Measurements from ENCODE around the gene TTC23L. TPM values are rescaled to one million over a fixed set of nuclear protein-coding genes. Genes with fewer than 3 reads are reported as not detected.

Gene TTC23L
- total RNA-seq, 1 experiment from 2014 or later = 0.09 TPM

DNA sequence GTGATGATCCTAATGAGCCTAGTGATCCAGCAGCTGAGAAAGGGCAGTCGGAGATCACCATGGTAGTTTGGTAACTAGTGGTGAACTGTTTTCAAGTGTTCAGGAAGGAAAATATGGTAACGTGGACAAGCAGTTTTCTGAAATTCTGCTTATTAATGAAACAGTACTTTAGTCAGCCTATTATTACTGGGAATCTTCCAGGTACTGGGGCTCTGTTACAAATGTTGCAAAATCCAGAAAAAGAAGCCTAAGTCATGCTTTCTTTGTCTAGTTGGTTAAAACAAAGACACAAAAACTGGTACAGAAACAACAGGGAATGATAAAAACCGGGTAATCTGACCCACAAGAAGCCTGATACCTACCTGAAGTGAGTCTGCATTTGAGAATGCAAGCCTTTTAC is 18.2 kb downstream of the TTC23L start:
- ChIA-PET POLR2A (no interaction called here), CTCF (no interaction called here)
- Mint-ChIP-seq H3K9me3 (ENCODE audit: unreplicated experiment) (peaks cover 16% of the 10 kb centered on the region), H3K4me3 (ENCODE audit: unreplicated experiment) (no peak overlapping the region), H3K36me3 (ENCODE audit: insufficient read depth, unreplicated experiment) (no peaks in the 10 kb centered on the region), H3K4me1 (ENCODE audit: low read depth, unreplicated experiment) (no peaks in the 10 kb centered on the region), H3K27me3 (ENCODE audit: insufficient read depth, unreplicated experiment) (no peaks in the 10 kb centered on the region), H3K27ac (ENCODE audit: unreplicated experiment) (no peak overlapping the region)
- Histone ChIP-seq H3K36me3 (ENCODE audit: control insufficient read depth, insufficient read depth, low read length) (no peaks in the 10 kb centered on the region), H3K4me3 (ENCODE audit: low read depth, low read length) (no peak overlapping the region), H3K27me3 (replicated peaks; ENCODE audit: control insufficient read depth, insufficient read depth, low read length) (no peaks in the 10 kb centered on the region), H3K9me3 (no peaks in the 10 kb centered on the region), H3K4me1 (peaks cover 9% of the 10 kb centered on the region)
- TF ChIP-seq, protein P1, sequence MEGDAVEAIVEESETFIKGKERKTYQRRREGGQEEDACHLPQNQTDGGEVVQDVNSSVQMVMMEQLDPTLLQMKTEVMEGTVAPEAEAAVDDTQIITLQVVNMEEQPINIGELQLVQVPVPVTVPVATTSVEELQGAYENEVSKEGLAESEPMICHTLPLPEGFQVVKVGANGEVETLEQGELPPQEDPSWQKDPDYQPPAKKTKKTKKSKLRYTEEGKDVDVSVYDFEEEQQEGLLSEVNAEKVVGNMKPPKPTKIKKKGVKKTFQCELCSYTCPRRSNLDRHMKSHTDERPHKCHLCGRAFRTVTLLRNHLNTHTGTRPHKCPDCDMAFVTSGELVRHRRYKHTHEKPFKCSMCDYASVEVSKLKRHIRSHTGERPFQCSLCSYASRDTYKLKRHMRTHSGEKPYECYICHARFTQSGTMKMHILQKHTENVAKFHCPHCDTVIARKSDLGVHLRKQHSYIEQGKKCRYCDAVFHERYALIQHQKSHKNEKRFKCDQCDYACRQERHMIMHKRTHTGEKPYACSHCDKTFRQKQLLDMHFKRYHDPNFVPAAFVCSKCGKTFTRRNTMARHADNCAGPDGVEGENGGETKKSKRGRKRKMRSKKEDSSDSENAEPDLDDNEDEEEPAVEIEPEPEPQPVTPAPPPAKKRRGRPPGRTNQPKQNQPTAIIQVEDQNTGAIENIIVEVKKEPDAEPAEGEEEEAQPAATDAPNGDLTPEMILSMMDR (IDR thresholded peaks at IDR 0.05; ENCODE audit: insufficient read depth in 1 of 2, low read depth in 1 of 2, low read length in 1 of 2, severe bottlenecking in 1 of 2, unreplicated experiment in 1 of 2) = no peak
- no TSS peak for BruUV-seq (replicated peaks)
- DNase-seq = no peak
- intact Hi-C loops (cut with micrococcal nuclease; ENCODE audit: unreplicated experiment) = no loop called here

DNA sequence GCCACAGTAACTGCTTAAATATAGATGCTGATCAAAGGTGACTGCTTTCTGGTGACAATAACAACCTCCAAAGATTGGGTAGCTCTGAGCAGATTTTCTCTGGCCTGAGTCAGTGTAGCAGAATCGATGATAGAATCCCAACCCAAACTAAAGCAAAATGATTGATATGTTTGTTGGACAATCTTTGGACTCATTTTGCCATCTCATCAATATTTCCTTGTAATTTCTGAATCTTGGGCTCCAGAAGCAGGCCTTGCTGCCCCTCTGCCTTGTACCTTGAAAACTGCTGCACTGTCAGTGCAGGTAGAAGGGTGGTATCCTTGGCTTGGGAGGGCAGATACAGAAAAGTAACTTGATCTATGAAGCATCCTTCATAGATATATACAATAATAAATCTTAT is 18.9 kb downstream of the TTC23L start:
- intact Hi-C loops (cut with micrococcal nuclease; ENCODE audit: unreplicated experiment) = no loop called here
- Mint-ChIP-seq H3K9me3 (ENCODE audit: unreplicated experiment) (peaks cover 8% of the 10 kb centered on the region), H3K36me3 (ENCODE audit: insufficient read depth, unreplicated experiment) (no peaks in the 10 kb centered on the region), H3K27me3 (ENCODE audit: insufficient read depth, unreplicated experiment) (no peaks in the 10 kb centered on the region), H3K4me1 (ENCODE audit: low read depth, unreplicated experiment) (no peaks in the 10 kb centered on the region), H3K4me3 (ENCODE audit: unreplicated experiment) (no peak overlapping the region), H3K27ac (ENCODE audit: unreplicated experiment) (no peak overlapping the region)
- H3K4me1 ChIP-seq = peaks cover 9% of the 10 kb centered on the region
- DNase-seq = no peak
- H3K9me3 ChIP-seq = no peaks in the 10 kb centered on the region
- TF ChIP-seq, protein P1 (IDR thresholded peaks at IDR 0.05; ENCODE audit: insufficient read depth in 1 of 2, low read depth in 1 of 2, low read length in 1 of 2, severe bottlenecking in 1 of 2, unreplicated experiment in 1 of 2) = no peak
- no peak overlapping the region for H3K4me3 ChIP-seq (ENCODE audit: low read depth, low read length)
- H3K27me3 ChIP-seq (replicated peaks; ENCODE audit: control insufficient read depth, insufficient read depth, low read length) = no peaks in the 10 kb centered on the region
- ChIA-PET POLR2A (no interaction called here), CTCF (no interaction called here)
- H3K36me3 ChIP-seq (ENCODE audit: control insufficient read depth, insufficient read depth, low read length) = no peaks in the 10 kb centered on the region
- no TSS peak for BruUV-seq (replicated peaks)

DNA sequence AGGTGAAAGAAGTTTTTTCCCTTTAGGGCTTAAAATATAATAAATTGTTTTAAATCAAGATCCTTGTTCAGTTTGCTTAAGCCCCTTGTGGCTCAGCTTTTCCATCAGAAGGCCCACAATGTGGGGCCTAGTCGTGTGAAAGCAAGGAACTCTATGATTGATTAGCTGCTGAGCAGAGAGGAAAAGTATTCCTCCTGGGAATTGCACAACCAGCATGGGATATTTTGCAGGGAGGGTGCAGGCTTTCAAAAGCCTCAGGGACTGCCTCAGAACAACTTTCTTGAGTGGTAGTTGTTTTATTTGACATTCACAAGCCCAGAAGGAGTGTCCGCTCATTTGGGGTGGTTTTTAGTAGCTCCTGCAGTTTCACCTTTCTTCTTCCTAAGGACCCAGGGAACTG is 19.8 kb downstream of the TTC23L start:
- H3K4me1 Mint-ChIP-seq (ENCODE audit: low read depth, unreplicated experiment) = no peaks in the 10 kb centered on the region
- H3K36me3 Mint-ChIP-seq (ENCODE audit: insufficient read depth, unreplicated experiment) = no peaks in the 10 kb centered on the region
- Histone ChIP-seq H3K36me3 (ENCODE audit: control insufficient read depth, insufficient read depth, low read length) (no peaks in the 10 kb centered on the region), H3K9me3 (no peaks in the 10 kb centered on the region), H3K4me3 (ENCODE audit: low read depth, low read length) (no peak overlapping the region), H3K27me3 (replicated peaks; ENCODE audit: control insufficient read depth, insufficient read depth, low read length) (no peaks in the 10 kb centered on the region), H3K4me1 (peaks cover 9% of the 10 kb centered on the region)
- intact Hi-C loops (cut with micrococcal nuclease; ENCODE audit: unreplicated experiment) = no loop called here
- TF ChIP-seq, protein P1 (IDR thresholded peaks at IDR 0.05; ENCODE audit: insufficient read depth in 1 of 2, low read depth in 1 of 2, low read length in 1 of 2, severe bottlenecking in 1 of 2, unreplicated experiment in 1 of 2) = no peak
- no peak for DNase-seq
- BruUV-seq (replicated peaks) = no TSS peak
- H3K9me3 Mint-ChIP-seq (ENCODE audit: unreplicated experiment) = no peaks in the 10 kb centered on the region
- H3K27ac Mint-ChIP-seq (ENCODE audit: unreplicated experiment) = no peak overlapping the region
- no peaks in the 10 kb centered on the region for H3K27me3 Mint-ChIP-seq (ENCODE audit: insufficient read depth, unreplicated experiment)
- ChIA-PET CTCF (no interaction called here), POLR2A (no interaction called here)
- no peak overlapping the region for H3K4me3 Mint-ChIP-seq (ENCODE audit: unreplicated experiment)

All from Caco-2 (cell line).